ACC112 (cell line): Measurements from ENCODE around the gene APH1B.
A peak's percentile ranks its signal among the peaks of the same experiment; 100 is the strongest.

Experiments used
- H2AFZ ChIP-seq: fragments of 200-600 bp; sonication (generic); one replicate; pipeline ENCODE4 v1.6.0; 2017; ENCODE audit warnings: antibody characterized with exemption, low read length; ENCODE audit not compliant: unreplicated experiment
- H3K27ac ChIP-seq: fragments of 200-600 bp; sonication (generic); 2 replicates; pipeline ENCODE4 v1.5.1; 2014; ENCODE audit warnings: low read depth, mild to moderate bottlenecking, antibody characterized with exemption, low read length, moderate library complexity
- H3K27me3 ChIP-seq: fragments of 200-600 bp; sonication (generic); 2 replicates; pipeline ENCODE4 v1.6.1; 2014; ENCODE audit warnings: mild to moderate bottlenecking, antibody characterized with exemption, low read length, moderate library complexity, mixed read lengths; ENCODE audit not compliant: insufficient read depth
- H3K36me3 ChIP-seq: fragments of 200-600 bp; sonication (generic); 2 replicates; pipeline ENCODE4 v1.6.1; 2016; ENCODE audit warnings: mild to moderate bottlenecking, antibody characterized with exemption, low read length, moderate library complexity, mixed read lengths; ENCODE audit not compliant: insufficient read depth
- H3K4me1 ChIP-seq: fragments of 200-600 bp; sonication (generic); one replicate; pipeline ENCODE4 v1.6.1; 2016; ENCODE audit warnings: low read length, mixed read lengths; ENCODE audit not compliant: insufficient read depth, unreplicated experiment, control insufficient read depth
- H3K4me3 ChIP-seq: fragments of 200-600 bp; sonication (generic); 2 replicates; pipeline ENCODE4 v1.5.1; 2014; ENCODE audit warnings: mild to moderate bottlenecking, low read depth, low read length
- H3K79me2 ChIP-seq: fragments of 200-600 bp; sonication (generic); one replicate; pipeline ENCODE4 v1.6.0; 2016; ENCODE audit warnings: low read length; ENCODE audit not compliant: control insufficient read depth, unreplicated experiment, insufficient read depth

APH1B gene

DNA sequence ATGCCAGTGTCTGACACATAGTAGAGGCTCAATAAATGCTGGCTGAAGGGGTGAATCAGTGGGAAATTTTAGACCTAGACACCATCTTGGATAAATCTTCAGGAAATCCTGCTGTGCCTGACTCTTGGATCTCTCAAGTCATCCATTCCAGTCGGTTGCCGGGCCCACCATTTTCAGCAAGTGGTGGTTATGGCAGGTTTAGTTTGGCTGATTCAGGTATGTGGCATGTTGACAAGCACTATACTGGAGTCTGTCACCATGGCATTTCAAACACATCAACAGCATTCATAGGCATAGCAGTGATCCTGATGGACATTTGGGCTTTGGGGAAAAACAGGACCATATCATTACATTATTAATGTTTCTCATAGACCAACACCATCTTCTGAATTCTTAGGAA lies 25.7 kb upstream of the APH1B start:
- peaks cover 22% of the 10 kb centered on the region for H3K36me3 ChIP-seq

DNA sequence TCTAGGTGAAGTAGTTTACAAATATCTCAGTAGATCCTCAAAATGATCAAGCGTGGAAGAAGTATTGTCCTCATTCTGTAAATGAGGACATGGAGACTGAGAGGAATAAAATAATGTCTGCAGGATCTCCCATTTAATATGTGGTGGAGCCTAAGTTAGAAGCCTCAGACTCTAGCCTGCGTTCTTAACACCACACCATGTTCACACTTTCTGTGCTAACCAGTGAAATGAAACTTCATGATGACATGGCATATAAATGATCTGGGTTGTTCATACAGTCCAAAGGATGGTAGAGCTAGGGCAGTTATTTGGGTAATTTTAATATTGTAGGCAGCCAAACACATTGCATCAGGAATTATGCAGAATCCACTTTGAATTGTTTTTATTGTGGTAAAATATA lies 25.1 kb upstream of the APH1B start:
- H3K36me3 ChIP-seq, result peaks cover 20% of the 10 kb centered on the region
- H3K27me3 ChIP-seq, result no peaks in the 10 kb centered on the region
- H3K4me3 ChIP-seq, result no peak overlapping the region
- H3K4me1 ChIP-seq, result peaks cover 55% of the 10 kb centered on the region
- H2AFZ ChIP-seq, result no peak overlapping the region
- peak overlapping the region; percentile 93 for H3K27ac ChIP-seq
- H3K79me2 ChIP-seq, result peaks cover 15% of the 10 kb centered on the region

More for the DNA sequence above, 25.7 kb upstream of the APH1B start:
- H3K27ac ChIP-seq, result peak overlapping the region; percentile 93
- H3K79me2 ChIP-seq, result peaks cover 15% of the 10 kb centered on the region
- no peak overlapping the region for H2AFZ ChIP-seq
- H3K4me1 ChIP-seq, result peaks cover 55% of the 10 kb centered on the region
- no peaks in the 10 kb centered on the region for H3K27me3 ChIP-seq
- H3K4me3 ChIP-seq, result no peak overlapping the region

DNA sequence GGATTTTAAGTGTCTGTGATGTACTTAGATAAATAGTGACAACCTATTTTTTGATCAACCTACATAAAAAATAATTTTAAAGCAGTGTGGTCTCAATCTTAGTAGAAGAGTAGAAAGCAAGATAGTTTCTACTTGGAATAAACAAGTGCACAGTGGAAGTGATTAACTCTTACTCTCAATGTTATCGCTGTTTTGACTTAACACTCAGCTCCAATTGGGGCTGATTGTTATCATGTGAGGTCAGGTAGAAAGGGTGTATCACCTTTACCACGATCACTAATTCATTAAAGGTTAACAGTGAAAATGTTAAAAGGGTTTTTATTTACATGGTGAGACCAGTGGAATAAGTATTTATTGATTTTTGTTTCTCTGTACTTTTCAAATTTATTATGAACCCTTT lies 22.4 kb upstream of the APH1B start:
- H3K36me3 ChIP-seq, result peaks cover 26% of the 10 kb centered on the region
- H3K27ac ChIP-seq, result no peak overlapping the region

DNA sequence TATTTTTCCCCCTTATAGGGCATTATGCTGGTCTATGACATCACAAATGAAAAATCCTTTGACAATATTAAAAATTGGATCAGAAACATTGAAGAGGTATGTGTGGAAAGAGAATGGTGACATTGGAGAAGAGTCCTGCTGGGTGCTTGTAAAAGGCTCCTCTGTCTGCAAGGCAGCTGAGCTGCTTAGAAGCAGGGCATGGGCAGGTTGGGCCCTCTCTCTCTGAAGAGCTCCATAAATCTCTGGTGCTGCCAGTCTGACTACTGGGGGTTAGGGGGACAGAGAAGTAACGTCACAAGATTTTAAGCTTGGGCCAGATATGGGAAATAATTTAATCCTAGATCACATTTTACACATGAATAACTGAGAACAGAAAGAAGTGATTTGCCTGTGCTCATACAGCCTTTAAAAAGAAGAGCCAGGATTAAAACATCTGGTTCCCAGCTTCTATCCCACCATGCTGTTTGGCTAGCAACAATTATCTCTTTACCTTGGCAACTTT lies 21.9 kb upstream of the APH1B start:
- Histone ChIP-seq H3K4me1 (peaks cover 34% of the 10 kb centered on the region), H3K27ac (peak overlapping the region; percentile 85), H3K27me3 (no peaks in the 10 kb centered on the region), H3K36me3 (peaks cover 30% of the 10 kb centered on the region), H3K79me2 (peaks cover 11% of the 10 kb centered on the region), H3K4me3 (no peak overlapping the region), H2AFZ (no peak overlapping the region)

More for the DNA sequence above, 22.4 kb upstream of the APH1B start:
- H3K27me3 ChIP-seq, result no peaks in the 10 kb centered on the region
- no peak overlapping the region for H2AFZ ChIP-seq
- H3K4me3 ChIP-seq, result no peak overlapping the region
- H3K79me2 ChIP-seq, result peaks cover 11% of the 10 kb centered on the region
- peaks cover 38% of the 10 kb centered on the region for H3K4me1 ChIP-seq

DNA sequence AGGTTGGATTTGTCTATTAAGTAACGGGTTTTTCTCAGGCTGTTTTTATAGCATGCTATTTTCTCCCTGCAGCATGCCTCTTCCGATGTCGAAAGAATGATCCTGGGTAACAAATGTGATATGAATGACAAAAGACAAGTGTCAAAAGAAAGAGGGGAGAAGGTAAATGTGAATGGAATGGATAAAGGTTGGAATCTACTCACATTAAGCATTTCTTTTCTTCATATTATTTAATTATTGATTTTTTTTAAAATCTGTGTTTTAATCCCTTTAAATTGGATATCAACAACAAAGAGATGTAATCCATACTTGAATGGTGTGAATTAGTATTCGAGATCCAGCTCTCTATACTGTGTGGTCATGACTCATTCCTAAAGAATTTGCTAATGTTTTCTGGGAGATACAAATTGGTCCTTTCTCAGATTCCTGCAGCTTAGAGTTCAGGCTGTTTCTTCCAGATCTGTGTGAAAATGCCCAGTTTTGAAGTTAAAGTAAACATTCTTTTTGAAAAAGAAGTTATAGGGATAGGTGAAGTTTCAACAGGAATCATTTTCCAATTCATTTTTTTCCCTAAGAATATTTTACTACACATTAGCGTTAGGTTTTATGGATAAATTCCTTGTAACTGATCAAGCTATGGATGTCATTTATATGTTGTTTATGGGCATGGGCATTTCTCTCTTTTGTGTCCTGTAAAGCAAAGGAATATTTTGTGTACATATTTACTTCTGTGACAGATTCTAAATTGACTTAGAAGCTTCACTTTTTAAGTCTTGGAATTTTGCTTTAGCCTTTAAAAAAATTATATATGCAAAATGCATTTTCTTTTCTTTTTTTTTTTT lies 20.8 kb upstream of the APH1B start:
- peaks cover 40% of the 10 kb centered on the region for H3K36me3 ChIP-seq
- H3K4me3 ChIP-seq, result peak overlapping the region; percentile 11; the same call in 1 of the 2 replicates
- H3K27ac ChIP-seq, result peak overlapping the region; percentile 85
- no peaks in the 10 kb centered on the region for H3K27me3 ChIP-seq
- peaks cover 23% of the 10 kb centered on the region for H3K4me1 ChIP-seq
- no peak overlapping the region for H2AFZ ChIP-seq
- peaks cover 11% of the 10 kb centered on the region for H3K79me2 ChIP-seq

DNA sequence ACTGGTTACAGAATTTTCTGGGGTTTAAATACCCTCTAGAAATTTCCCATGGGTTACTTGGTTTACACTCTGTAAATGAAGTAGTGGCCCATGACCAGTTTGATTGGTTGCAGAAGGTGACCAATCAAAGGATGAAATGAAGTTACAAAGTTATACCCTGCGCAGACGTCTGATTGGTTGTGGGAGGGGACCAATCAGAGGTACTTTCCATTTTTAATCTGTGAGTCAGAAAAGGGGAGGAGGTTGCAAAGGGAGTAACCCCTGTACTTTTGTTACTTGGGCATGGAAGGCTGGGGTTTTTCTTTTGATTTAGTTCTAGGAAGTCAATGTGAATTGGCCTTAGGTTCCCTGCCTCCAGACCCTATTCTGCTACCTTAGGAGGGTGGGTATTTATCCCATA lies 18.7 kb upstream of the APH1B start:
- Histone ChIP-seq H2AFZ (no peak overlapping the region), H3K27ac (no peak overlapping the region), H3K4me1 (peaks cover 19% of the 10 kb centered on the region), H3K36me3 (peaks cover 40% of the 10 kb centered on the region), H3K27me3 (no peaks in the 10 kb centered on the region), H3K79me2 (peaks cover 3% of the 10 kb centered on the region), H3K4me3 (no peak overlapping the region)

DNA sequence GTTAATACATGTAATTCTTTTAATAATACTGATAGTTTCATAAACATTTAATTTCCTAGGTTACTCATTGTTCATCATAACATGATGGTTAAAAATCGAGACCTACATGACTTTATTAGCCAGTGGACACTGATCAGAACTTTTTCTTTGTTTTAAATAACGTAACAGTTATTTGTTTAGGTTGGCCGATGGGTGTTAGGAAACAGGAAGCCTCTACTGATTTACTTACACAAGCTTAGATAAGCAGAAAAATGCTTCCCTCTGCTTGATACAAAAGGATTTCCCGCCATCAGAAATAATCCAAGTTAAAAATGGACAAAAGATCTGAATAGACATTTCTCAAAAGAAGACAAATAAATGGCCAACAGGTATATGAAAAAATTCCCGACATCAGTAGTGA lies 16.6 kb upstream of the APH1B start:
- no peaks in the 10 kb centered on the region for H3K27me3 ChIP-seq
- H3K27ac ChIP-seq, result no peak overlapping the region
- H3K79me2 ChIP-seq, result no peaks in the 10 kb centered on the region
- no peak overlapping the region for H3K4me3 ChIP-seq
- no peak overlapping the region for H2AFZ ChIP-seq
- peaks cover 21% of the 10 kb centered on the region for H3K4me1 ChIP-seq
- H3K36me3 ChIP-seq, result peaks cover 40% of the 10 kb centered on the region

DNA sequence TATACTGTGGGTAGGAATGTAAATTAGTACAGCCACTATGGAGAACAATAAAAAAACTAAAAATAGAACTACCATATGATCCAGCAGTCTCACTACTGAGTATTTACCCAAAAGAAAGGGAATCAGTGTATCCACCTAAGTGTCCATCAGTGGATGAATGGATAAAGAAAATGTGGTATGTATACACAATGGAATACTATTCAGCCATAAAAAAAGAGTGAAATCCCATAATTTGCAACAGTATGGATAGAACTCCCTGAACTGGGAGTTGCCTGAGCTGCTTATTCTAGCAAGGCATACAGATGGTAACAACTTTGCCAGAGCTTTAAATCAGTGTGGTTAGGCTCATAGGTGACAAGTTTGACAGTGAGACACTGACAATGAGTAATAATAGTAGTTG lies 16.1 kb upstream of the APH1B start:
- no peak overlapping the region for H3K27ac ChIP-seq
- no peaks in the 10 kb centered on the region for H3K79me2 ChIP-seq
- no peak overlapping the region for H2AFZ ChIP-seq
- no peaks in the 10 kb centered on the region for H3K27me3 ChIP-seq
- H3K36me3 ChIP-seq, result peaks cover 40% of the 10 kb centered on the region
- H3K4me1 ChIP-seq, result peaks cover 15% of the 10 kb centered on the region
- H3K4me3 ChIP-seq, result no peak overlapping the region

DNA sequence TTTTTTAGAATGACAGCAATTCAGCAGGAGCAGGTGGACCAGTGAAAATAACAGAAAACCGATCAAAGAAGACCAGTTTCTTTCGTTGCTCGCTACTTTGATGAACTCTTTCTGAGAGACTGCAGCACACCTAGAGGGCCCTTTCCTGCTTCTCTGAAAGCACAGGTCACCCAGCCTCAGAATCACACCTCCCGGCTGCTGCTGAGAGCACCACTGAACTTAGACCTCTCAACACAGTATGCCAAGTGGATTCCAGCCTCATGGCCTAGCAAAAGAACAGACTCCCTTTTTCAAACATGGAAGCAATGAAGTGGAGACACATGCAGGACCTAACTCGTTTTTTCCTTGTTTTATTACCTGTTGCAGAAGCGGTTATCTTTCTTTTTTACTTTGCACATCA lies 13.9 kb upstream of the APH1B start:
- Histone ChIP-seq H3K27me3 (no peaks in the 10 kb centered on the region), H3K4me3 (no peak overlapping the region), H3K36me3 (peaks cover 36% of the 10 kb centered on the region), H3K4me1 (peaks cover 6% of the 10 kb centered on the region), H3K27ac (no peak overlapping the region), H3K79me2 (no peaks in the 10 kb centered on the region), H2AFZ (no peak overlapping the region)

DNA sequence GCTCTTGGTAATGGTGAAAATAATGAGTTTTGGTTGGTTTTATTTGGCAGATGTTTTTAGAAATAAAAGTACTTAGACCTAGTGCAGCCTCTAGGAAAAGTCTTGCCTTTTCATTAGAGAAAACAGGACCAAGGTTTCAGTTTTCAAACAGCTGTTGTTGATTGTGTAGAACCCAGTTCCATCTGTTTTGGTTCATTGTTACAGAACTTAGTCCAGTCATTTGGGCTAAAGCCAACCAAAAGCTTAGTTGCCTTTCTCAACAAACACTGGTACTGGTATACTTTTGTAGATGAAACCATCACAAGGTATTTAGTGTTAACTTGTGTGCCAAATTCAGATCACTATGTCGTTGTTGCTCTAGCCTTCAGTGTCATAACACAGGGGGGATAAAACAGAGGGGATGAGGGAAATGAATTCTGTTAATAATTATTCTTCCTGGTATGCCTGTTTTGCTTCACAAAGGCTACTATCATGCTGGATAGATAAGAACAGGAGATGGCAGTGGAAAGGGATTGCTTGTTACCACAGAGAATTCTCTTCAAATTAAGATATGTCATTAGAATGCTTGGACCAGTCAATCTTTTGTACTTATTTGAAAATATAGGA lies 12.6 kb upstream of the APH1B start:
- Histone ChIP-seq H3K27ac (no peak overlapping the region), H3K36me3 (peaks cover 33% of the 10 kb centered on the region), H3K4me3 (no peak overlapping the region), H3K79me2 (no peaks in the 10 kb centered on the region), H3K27me3 (no peaks in the 10 kb centered on the region), H3K4me1 (peaks cover 6% of the 10 kb centered on the region), H2AFZ (no peak overlapping the region)

DNA sequence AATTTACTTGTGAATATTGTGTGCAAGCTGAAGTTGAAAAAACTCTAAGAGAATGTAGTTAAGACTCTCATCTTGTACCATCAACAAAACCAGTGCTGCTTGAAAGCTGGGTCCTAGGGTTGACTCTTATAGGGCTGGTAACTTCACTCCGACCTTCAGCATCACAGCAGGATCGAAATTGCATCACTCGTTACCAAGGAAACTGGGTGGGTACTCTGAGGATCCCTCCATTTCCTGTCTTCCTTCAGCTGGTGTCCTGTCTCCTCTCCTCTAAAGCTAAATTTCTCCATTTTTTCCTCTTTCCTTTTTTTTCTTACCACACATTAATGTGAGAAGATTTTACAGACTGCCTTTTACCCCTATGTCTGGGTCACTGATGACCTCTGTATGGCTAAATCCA lies 3.0 kb upstream of the APH1B start:
- H3K36me3 ChIP-seq, result 0 out of 2 replicates have a peak, but pooled peaks cover 4% of the 10 kb centered on the region
- no peak overlapping the region for H3K27ac ChIP-seq
- H3K4me3 ChIP-seq, result no peak overlapping the region
- H3K27me3 ChIP-seq, result no peaks in the 10 kb centered on the region
- peaks cover 3% of the 10 kb centered on the region for H3K79me2 ChIP-seq
- H3K4me1 ChIP-seq, result peaks cover 14% of the 10 kb centered on the region
- H2AFZ ChIP-seq, result no peak overlapping the region
